Stimulated activated CD4-positive, alpha-beta T cell treated with anti-CD3 and anti-CD28 coated beads, Interleukin-1b, Interleukin-23, amount 100 ng/mL, for 1 hour (primary cell): Measurements from ENCODE around the gene LSM7.

Source experiments
- DNase-seq, 2 donors: peaks; one replicate each; pipeline ENCODE4 v3.0.0-alpha.2; 2020; ENCODE audit warnings: low read depth in 2 of 2

LSM7 gene

DNA sequence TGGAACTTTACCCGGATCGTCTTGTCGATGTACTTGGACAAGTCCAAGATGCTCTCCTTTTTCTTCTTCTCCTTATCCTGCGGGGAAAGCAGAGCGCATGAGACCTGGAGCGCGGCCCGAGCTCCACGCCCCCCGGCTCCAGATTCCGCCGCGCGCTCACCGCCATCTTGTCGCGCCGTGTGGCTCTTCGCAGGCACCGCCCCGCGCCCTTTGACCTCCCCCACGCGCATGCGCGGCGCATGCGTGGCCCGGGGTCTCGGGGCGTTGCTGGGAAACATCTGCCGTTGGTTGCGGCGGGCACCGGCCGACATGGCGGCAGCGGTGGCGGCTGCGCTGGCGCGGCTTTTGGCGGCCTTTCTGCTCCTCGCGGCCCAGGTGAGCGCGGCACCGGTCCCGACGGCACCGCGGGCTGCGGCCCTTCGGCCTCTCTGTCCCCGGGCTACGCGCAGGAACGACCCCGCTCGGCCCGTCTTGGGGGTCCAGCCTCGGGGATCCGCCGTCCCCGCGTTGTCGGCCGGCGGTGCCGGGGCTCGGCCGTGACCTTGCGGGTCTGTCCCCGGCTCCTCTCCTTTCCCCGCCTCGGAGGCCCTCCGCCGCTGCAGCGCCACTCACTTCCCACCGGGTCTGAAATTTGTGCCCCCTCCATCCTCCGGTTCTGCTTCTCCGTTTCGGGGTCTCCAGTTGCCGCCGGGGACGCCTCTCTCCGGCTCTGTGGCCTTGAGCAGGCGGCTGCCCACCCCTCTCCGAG is at the start of gene LSM7, which contains the start of gene SPPL2B:
TSS of gene LSM7 (minus strand) at position 186 of the 748 bp plus-strand sequence. CDS start at position 166, 20 bp downstream.
TSS of gene SPPL2B (plus strand) at position 284 of the 748 bp plus-strand sequence. CDS start at position 310, 26 bp downstream.
- peak; percentile 84 to 91 for DNase-seq

GRCh38 chr19:2376784-2377519 is 48.6 kb upstream of the LSM7 start:
- DNase-seq = no peak

- no peak for DNase-seq
Observed at GRCh38 chr19:2375353-2376121, 47.2 kb upstream of the LSM7 start.

- no peak for DNase-seq
Observed at GRCh38 chr19:2374808-2375207, 46.4 kb upstream of the LSM7 start.

GRCh38 chr19:2372076-2372612 is 43.8 kb upstream of the LSM7 start:
- DNase-seq = no peak

GRCh38 chr19:2371656-2372055 is 43.3 kb upstream of the LSM7 start:
- no peak for DNase-seq

GRCh38 chr19:2365201-2365970 is 37.0 kb upstream of the LSM7 start:
- DNase-seq = no peak

DNA sequence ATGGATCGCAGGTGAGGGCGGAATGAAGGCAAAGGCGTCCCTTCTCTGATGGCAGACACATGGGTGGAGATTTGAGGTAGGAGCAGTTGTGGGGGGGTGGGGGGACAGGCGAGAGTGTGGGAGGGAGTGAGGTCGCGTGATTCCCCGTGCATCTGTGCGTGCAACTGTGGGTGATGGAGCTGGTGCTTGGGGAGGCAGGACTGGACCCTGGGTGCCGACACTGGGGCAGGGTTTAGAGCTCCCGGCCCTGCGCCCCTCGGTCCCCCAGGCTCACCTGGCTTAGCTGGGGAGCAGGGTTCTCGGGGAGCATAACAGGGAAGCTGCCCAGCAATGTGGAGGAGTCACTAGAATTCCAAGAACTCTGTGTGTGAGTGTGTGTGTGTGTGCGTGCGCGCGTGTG is 35.0 kb upstream of the LSM7 start:
- DNase-seq = no peak

- no peak for DNase-seq
Observed at GRCh38 chr19:2362970-2363300, 34.5 kb upstream of the LSM7 start.

GRCh38 chr19:2362046-2362969 is 33.9 kb upstream of the LSM7 start:
- DNase-seq = no peak

GRCh38 chr19:2361246-2362045 is 33.1 kb upstream of the LSM7 start:
- DNase-seq = no peak

- DNase-seq = no peak
Observed at GRCh38 chr19:2360833-2361232, 32.4 kb upstream of the LSM7 start.

- no peak for DNase-seq
Observed at GRCh38 chr19:2359992-2360685, 31.8 kb upstream of the LSM7 start, which contains the start of gene TMPRSS9. TSS of gene TMPRSS9 (plus strand) at chr19:2360265. CDS start at chr19:2389786, 29,521 bp downstream.

- DNase-seq = no peak
Observed at GRCh38 chr19:2358548-2359173, 30.3 kb upstream of the LSM7 start.

DNA sequence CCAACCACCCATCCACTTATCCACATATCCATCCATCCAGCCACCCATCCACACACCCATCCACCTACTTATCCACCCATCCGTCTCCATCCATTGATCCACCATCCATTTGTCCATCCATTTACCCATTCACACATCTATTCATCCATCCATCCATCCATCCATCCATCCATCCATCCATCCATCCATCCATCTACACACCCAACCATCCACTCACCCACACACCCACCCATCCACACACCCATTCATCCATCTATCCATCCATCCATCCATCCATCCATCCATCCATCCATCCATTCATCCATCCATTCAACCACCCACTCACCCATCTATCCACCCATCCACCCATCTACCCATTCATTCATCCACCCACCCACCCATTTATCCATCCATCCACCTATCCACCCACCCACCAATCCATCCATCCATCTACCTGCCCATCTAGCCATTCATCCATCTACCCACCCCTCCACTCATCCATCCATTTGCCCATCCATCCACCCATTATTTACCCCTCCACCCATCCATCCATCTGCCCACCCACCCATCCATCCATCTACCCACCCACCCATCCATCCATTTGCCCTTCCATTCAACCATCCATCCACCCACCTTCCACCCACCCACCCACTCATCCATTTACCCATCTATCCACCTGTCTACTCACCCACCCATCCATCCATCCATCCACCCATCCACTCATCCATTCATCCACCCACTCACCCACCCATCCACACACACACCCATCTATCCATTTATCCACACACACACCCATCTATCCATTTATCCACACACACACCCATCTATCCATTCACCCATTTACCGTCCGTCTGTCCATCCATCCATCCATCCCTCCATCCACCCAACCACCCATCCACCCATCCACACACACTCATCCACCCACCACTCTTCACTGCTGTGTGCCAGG is 29.2 kb upstream of the LSM7 start:
- no peak for DNase-seq

DNA sequence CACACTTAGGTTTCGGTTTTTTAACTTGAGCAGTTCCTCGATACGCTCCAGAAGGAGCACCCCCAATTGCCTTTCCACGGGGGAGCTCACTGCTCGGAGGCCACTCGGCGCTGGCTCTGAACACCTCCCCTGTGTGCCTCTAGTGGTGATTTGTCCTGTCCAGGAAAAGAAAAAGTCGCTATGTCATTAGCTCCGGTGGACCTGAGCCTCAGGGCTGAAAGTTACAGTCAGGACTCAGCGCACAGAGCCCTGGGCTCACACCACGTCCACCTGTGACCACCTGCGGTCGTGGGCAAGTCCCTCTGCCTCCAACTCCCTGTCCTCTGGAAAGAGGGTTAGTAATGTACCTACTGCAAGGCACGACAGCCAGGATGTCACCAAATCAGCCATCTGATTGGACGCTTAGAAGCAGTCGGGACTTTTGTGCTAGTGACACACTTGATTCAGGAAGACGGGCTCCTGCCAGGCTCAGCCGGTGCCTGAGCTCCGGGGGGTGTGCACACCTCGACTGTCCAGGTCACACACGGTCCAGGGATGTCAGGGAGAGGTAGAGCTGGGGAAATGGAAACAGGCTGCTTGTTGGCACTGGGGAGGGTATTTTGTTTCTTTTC is 27.8 kb upstream of the LSM7 start:
- DNase-seq = no peak
